CD4-positive, alpha-beta T cell treated with Interferon gamma for 1 hour (primary cell): ENCODE results near the gene SMURF1.

Source experiments
- DNase-seq: peaks from one replicate; pipeline ENCODE4 v3.0.0-alpha.2; 2020

The SMURF1 gene

GRCh38 chr7:99141334-99141733 is 2.6 kb downstream of the SMURF1 start:
- no peak for DNase-seq

- no peak for DNase-seq
These were observed 3.1 kb downstream of the SMURF1 start for GRCh38 chr7:99140813-99141212.

- no peak for DNase-seq
These were observed 4.9 kb downstream of the SMURF1 start for GRCh38 chr7:99139036-99139435.

GRCh38 chr7:99137411-99138180 is 6.3 kb downstream of the SMURF1 start:
- DNase-seq = no peak

- DNase-seq = no peak
These were observed 8.0 kb downstream of the SMURF1 start for GRCh38 chr7:99135938-99136337.

GRCh38 chr7:99133766-99134564 is 9.9 kb downstream of the SMURF1 start:
- no peak for DNase-seq

- no peak for DNase-seq
These were observed 11.2 kb downstream of the SMURF1 start for GRCh38 chr7:99132595-99133321.

- DNase-seq = no peak
These were observed 12.6 kb downstream of the SMURF1 start for GRCh38 chr7:99131290-99131689.

GRCh38 chr7:99129536-99129935 is 14.4 kb downstream of the SMURF1 start:
- no peak for DNase-seq

- DNase-seq = no peak
These were observed 14.9 kb downstream of the SMURF1 start for GRCh38 chr7:99129001-99129400.

- no peak for DNase-seq
These were observed 15.6 kb downstream of the SMURF1 start for GRCh38 chr7:99128076-99128950.

GRCh38 chr7:99127636-99128035 is 16.3 kb downstream of the SMURF1 start:
- no peak for DNase-seq

- no peak for DNase-seq
These were observed 16.9 kb downstream of the SMURF1 start for GRCh38 chr7:99126921-99127553.

- no peak for DNase-seq
These were observed 18.4 kb downstream of the SMURF1 start for GRCh38 chr7:99125505-99125865.

GRCh38 chr7:99124751-99125504 is 19.0 kb downstream of the SMURF1 start:
- DNase-seq = no peak

GRCh38 chr7:99124236-99124635 is 19.7 kb downstream of the SMURF1 start:
- DNase-seq = no peak

GRCh38 chr7:99123571-99124033 is 20.3 kb downstream of the SMURF1 start:
- no peak for DNase-seq

GRCh38 chr7:99122762-99123161 is 21.1 kb downstream of the SMURF1 start:
- no peak for DNase-seq

- DNase-seq = no peak
These were observed 22.3 kb downstream of the SMURF1 start for GRCh38 chr7:99121496-99122021.

- DNase-seq = no peak
These were observed 23.0 kb downstream of the SMURF1 start for GRCh38 chr7:99120916-99121315.

- no peak for DNase-seq
These were observed 23.4 kb downstream of the SMURF1 start for GRCh38 chr7:99120501-99120900.
